GM19099 (cell line): Measurements from ENCODE around the gene LIF.
A peak's percentile ranks its signal among the peaks of the same experiment; 100 is the strongest.

ENCODE experiments used
- POLR2A ChIP-seq: IDR thresholded peaks from 3 replicates; pipeline ENCODE4 v1.6.1; 2011; ENCODE audit warnings: low read depth; ENCODE audit not compliant: insufficient read length; ENCODE audit errors: extremely low read depth

The LIF gene

DNA sequence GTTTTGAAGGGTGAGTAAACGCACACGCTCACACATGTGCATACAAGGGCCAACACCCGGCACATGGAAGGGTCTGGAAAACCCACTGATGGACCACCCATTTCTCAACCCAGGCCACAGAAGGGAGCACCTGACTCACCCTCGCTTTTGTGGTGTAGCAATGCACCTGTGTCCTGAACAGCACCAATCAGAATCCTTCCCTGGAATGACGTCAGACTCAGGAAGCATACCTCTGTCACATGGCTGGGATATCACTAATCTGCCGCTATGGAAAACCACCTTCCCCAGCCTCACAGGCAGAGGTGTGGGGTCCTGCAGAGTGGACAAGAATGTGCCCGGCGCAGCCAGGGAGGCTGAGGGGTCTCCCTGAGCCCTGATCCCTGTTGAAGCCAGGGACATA, 29.1 kb upstream of the LIF start:
- no peak for TF ChIP-seq POLR2A

DNA sequence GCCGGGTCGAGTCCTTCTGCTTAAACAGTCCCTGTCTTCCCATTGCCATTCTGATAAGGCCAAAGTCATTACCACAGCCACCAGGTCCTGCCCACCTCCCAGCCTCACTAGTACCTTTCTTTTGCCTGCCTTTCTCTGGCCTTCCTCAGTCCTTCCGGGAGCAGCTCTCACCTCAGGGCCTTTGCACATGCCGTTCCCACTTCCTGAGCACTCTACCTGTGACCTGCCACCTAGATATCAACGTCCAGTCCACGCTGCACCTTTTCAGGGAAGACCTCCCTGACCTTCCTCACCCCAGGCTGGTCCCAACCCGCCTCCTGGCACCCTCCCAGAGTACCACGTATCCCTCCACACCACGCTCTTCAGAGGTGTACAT, 27.9 kb upstream of the LIF start:
- no peak for TF ChIP-seq POLR2A

DNA sequence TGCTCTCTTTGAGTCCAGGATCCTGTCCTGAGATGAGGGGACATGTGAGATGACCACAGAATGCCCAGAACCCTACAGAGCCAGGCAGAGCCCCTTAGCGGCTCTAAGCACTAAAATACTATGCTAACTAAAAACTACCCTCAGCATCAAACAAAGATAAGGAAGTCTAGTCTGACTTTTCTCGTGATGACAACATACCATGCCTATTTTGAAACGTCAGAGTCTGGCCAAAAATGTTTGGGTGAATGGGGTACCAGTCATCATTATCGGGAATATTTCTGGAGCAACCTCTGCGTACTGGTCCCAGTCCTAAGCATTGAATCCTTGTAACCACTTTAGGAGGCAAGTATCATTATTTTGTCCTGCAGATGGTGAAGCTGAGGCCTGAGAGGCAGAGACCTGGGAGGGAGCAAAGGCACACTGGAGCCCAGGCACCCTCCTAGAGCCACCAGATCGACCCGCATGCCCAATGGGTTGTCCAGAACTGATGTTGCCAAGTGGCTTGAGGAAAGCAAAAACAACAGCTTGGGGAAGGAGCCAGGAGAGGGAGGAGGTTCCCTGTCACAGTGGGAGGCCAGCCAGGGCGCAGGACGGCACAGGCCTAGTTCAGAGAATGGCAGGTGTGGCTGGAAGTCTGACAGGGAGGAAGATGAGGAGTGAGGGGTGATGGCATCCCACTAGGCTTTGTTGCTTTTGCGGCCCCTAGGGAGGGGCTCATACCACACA, 27.3 kb upstream of the LIF start:
- no peak for TF ChIP-seq POLR2A

DNA sequence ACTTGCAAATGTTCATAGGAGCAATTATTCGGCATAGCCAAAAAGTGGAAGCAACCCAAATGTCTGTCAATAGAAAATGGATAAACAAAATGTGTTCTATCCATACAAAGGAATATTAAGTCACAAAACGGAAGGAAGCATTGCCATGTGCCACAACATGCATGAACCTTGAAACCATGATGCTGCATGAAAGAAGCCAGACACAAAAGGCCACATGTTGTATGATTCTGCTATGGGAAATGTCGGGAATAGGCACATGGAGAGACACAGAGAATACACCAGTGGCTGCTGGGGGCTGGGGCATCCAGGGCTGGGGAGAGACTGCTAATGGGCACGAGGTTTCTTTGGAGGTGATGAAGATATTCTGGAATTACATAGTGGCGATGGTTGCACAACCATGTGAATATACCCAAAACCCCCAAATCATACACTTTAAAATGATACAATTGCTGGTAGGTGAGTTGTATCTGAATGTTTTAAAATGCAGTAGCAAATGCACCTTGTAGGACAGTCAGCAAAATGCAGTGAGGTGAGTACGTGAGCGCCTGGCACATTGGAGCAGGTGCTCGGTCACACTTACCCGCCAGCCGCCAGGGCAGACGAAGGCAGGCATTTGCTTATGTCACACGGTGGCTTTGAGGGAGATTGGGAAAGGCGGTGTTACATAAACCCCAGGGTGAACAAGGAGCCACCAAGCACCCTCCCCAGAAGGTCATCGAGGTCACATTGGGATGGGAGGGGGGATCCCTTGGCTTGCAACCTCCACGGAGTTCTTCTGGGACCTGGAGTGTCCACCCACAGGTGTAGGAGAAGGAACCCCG, 26.4 kb upstream of the LIF start:
- no peak for TF ChIP-seq POLR2A

DNA sequence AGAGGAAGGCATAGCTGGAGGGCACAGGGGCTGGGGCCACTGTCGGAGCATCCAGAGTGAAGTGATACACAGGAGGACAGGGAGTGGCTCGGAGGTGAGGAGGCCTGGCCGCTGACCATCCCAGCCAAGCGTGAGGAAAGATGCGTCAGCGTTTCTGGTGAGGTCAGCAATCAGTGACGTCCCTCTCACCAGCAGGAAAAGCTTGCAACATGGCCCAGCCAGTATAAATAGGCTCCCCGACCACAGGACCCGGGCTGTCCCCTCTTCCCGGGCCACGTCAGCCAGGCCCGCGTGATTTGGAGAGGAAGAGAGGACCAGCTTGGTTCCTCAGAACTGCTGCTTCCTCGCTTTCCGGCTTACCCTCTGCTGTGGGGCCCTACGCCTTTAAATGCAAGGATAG, 24.3 kb upstream of the LIF start:
- TF ChIP-seq POLR2A = no peak

GRCh38 chr22:30268331-30268730, 21.8 kb upstream of the LIF start:
- TF ChIP-seq POLR2A = no peak

GRCh38 chr22:30267382-30268302, 21.1 kb upstream of the LIF start:
- no peak for TF ChIP-seq POLR2A

DNA sequence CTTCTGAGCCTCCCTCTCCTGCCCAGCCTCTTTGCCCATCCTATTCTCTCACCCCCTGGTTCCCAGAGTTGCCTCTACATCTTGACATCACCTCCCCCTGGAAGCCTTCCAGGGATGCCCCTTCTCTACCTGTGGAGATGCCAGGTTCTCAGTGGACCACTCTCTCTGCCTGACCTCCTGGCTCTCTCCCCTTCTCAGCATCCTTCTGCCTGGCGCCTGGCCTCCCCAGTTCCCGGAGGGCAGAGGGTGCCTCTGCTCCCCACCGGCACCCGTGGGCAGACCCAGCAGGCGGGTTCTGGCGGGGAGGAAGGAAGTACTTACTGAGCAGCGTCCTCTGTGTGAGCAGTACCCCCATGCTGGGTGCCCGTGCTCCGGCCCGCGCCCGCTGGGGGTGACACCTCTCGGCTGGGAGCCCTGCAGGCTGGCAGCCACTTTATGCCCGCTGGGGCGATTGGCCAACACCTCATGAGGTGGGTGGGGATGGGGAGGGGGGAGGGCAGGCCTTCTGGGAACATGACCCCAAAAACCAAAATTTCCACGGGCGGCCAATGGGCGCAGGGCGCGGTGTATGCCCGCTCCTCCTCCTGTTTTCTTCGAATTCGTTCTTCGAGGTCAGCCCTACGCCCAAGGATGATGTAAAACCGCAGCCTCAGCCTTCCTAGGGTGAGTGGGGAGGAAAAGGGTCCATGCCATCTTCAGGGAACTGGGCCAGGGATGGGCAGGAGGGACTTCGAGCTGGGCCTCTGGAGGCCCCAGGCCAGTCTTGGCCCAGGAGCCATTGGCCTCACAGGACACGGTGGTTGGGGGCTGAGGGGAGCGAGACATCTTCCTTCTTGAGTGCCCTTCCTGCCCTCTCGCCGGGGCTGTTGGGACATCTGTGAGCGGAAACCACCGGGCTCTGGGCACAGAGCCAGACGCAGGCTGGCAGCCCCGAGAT, 20.2 kb upstream of the LIF start, which contains the start of gene OSM:
Gene OSM (minus strand): TSS at position 407 of the 937 bp plus-strand sequence. CDS start 52 bp downstream, at position 355.
- TF ChIP-seq POLR2A = peak; percentile 24

- TF ChIP-seq POLR2A = peak; percentile 72
Measured at GRCh38 chr22:30265823-30266444, 19.4 kb upstream of the LIF start.

GRCh38 chr22:30265131-30265720, 18.7 kb upstream of the LIF start:
- TF ChIP-seq POLR2A = no peak

DNA sequence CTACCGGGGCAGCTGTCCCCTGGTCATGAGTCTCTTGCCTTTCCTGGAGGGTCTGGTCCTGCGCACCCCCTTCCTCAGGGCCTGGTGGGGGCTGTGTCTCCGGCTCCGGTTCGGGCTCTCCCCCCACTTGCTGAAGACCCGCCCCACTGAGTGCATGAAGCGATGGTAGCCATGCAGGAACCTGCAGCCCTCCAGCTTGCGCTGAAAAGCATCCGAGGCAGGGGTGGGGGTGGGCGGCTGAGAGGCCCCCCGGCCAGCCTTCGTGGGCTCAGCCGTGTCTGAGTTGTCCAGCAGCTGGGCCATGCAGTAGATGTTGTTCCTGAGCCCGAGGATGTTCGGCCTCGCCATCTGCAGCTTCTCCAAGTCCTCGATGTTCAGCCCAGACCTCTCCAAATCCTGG, 17.3 kb upstream of the LIF start:
- TF ChIP-seq POLR2A = no peak

GRCh38 chr22:30262917-30263741, 16.6 kb upstream of the LIF start:
- no peak for TF ChIP-seq POLR2A
